Smooth muscle cell (in vitro differentiated cells): ENCODE results near the gene ACOX1. TPM values are rescaled to one million over a fixed set of nuclear protein-coding genes. Genes with fewer than 3 reads are reported as not detected.
A peak's percentile ranks its signal among the peaks of the same experiment; 100 is the strongest.

Experiments
- DNase-seq: peaks from one replicate; lab custom pipeline; 2025; ENCODE audit not compliant: unreplicated experiment; lab: John Stamatoyannopoulos, UW
- H2AFZ ChIP-seq: fragments of 200-600 bp; sonication (generic); 2 replicates; pipeline ENCODE4 v1.6.0; 2016; ENCODE audit warnings: antibody characterized with exemption, low read depth, mild to moderate bottlenecking
- H3F3A ChIP-seq: fragments of 200-600 bp; sonication (generic); 2 replicates; pipeline ENCODE4 v1.6.0; 2017; ENCODE audit warnings: antibody characterized with exemption, low read depth
- H3K27ac ChIP-seq: fragments of 200-600 bp; sonication (generic); 2 replicates; pipeline ENCODE4 v1.5.1; 2016; ENCODE audit warnings: low read depth, mild to moderate bottlenecking
- H3K27me3 ChIP-seq: fragments of 200-600 bp; sonication (generic); 2 replicates; pipeline ENCODE4 v1.6.1; 2016; ENCODE audit warnings: low read depth, mild to moderate bottlenecking
- H3K36me3 ChIP-seq: fragments of 200-600 bp; sonication (generic); 2 replicates; pipeline ENCODE4 v1.5.1; 2016; ENCODE audit warnings: low read depth
- H3K4me1 ChIP-seq: fragments of 200-600 bp; sonication (generic); 2 replicates; pipeline ENCODE4 v1.5.1; 2016; ENCODE audit warnings: low read depth
- H3K4me2 ChIP-seq: fragments of 200-600 bp; sonication (generic); 2 replicates; pipeline ENCODE4 v1.6.0; 2016; ENCODE audit warnings: mild to moderate bottlenecking
- H3K4me3 ChIP-seq: fragments of 200-600 bp; sonication (generic); 2 replicates; pipeline ENCODE4 v1.5.1; 2016; ENCODE audit warnings: mild to moderate bottlenecking
- H3K79me2 ChIP-seq: fragments of 200-600 bp; sonication (generic); 2 replicates; pipeline ENCODE4 v1.6.0; 2016; ENCODE audit warnings: low read depth, mild to moderate bottlenecking
- H3K9ac ChIP-seq: fragments of 200-600 bp; sonication (generic); 2 replicates; pipeline ENCODE4 v1.6.0; 2016; ENCODE audit warnings: low read depth
- H3K9me3 ChIP-seq: fragments of 200-600 bp; sonication (generic); replicated peaks from 2 replicates; pipeline ENCODE4 v1.5.1; 2016; ENCODE audit warnings: low read depth
- H4K20me1 ChIP-seq: fragments of 200-600 bp; sonication (generic); 2 replicates; pipeline ENCODE4 v1.6.0; 2016; ENCODE audit warnings: low read depth
- WGBS: methylation state at CpG from one replicate; pipeline ENCODE4 v1.1.7; 2016; ENCODE audit warnings: low lambda C conversion rate; 5-methylcytosine and 5-hydroxymethylcytosine counted together
- polyA plus RNA-seq: library from polyadenylated mRNA; unstranded; fragments of >200 nt; fragmentation: Nextera tagmentation; extraction: Ambion mirVana; gene quantifications from 2 replicates; pipeline ENCODE4 v1.2.1, GENCODE V29; 2016
- total RNA-seq: library from RNA; depleted of rRNA; stranded (reverse); fragments of >200 nt; gene quantifications from 2 replicates; pipeline ENCODE4 v1.2.3, GENCODE V29; 2014
- TF ChIP-seq, protein P1 (sequence below): fragments of 200-600 bp; sonication (generic); IDR thresholded peaks from 2 replicates; pipeline ENCODE4 v1.5.1; 2017; ENCODE audit warnings: borderline replicate concordance, mild to moderate bottlenecking, antibody characterized with exemption; ENCODE audit not compliant: insufficient read depth, poor library complexity, severe bottlenecking

Gene ACOX1
- total and polyA plus RNA-seq, 2 experiments from 2014 or later: 25.9 to 35.3 TPM

DNA sequence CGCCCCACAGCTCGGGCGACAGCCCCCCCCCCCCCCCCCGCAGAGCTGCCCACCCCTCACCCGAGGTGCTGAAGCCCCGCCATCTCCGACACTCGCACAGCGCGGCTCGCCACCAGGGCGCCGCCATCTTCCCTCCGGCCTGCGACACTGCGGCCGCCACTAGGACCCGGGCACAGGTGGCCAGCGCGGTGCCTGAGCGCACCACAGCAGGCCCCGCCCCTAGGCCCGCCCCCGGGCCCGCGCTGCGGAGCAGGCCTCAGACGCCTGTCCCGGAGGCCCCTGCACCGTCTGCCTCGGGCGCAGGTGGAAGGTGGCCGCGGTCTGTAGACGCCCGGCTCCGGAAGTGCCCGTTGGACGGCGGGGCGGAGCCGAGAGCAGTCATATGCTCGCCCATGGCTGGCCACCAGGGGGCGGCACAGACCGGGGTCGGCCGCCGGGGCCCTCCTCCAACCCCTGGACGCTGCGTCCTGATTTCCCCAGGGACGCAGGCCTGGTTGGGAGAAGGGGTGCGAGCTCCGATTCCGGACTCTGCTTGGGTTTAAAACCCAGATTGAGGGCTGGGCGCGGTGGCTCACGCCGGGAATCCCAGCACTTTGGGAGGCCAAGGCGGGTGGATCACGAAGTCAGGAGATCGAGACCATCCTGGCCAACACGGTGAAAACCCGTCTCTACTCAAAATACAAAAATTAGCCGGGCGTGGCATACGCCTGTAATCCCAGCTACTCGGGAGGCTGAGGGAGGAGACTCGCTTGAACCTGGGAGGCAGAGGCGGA lies 74.0 kb downstream of the ACOX1 start, which contains the start of gene MRPL38:
Gene MRPL38, minus strand, starts transcription at position 136 of the 773 bp plus-strand sequence. Its CDS starts 9 bp downstream, at position 127.
- H3K4me2 ChIP-seq: peak within 1 kb of the TSS; percentile 96
- peak within 1 kb of the TSS; percentile 94 for H3K4me3 ChIP-seq
- H3K27me3 ChIP-seq: no peaks in the 10 kb centered on the region
- 6% methylated on average over 60 of the region's 69 CpGs for WGBS
- H3F3A ChIP-seq: peaks cover 4% of the 10 kb centered on the region
- peak; percentile 79 for DNase-seq
- H2AFZ ChIP-seq: peak within 1 kb of the TSS; percentile 88
- no peaks in the 10 kb centered on the region for H4K20me1 ChIP-seq
- H3K79me2 ChIP-seq: peaks cover 7% of the 10 kb centered on the region
- peaks cover 9% of the 10 kb centered on the region for H3K4me1 ChIP-seq
- peak within 1 kb of the TSS; percentile 27 for H3K27ac ChIP-seq
- TF ChIP-seq, protein P1, sequence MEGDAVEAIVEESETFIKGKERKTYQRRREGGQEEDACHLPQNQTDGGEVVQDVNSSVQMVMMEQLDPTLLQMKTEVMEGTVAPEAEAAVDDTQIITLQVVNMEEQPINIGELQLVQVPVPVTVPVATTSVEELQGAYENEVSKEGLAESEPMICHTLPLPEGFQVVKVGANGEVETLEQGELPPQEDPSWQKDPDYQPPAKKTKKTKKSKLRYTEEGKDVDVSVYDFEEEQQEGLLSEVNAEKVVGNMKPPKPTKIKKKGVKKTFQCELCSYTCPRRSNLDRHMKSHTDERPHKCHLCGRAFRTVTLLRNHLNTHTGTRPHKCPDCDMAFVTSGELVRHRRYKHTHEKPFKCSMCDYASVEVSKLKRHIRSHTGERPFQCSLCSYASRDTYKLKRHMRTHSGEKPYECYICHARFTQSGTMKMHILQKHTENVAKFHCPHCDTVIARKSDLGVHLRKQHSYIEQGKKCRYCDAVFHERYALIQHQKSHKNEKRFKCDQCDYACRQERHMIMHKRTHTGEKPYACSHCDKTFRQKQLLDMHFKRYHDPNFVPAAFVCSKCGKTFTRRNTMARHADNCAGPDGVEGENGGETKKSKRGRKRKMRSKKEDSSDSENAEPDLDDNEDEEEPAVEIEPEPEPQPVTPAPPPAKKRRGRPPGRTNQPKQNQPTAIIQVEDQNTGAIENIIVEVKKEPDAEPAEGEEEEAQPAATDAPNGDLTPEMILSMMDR: peak; percentile 100
- no peaks in the 10 kb centered on the region for H3K9me3 ChIP-seq
- peak within 1 kb of the TSS; percentile 86 for H3K9ac ChIP-seq
- no peaks in the 10 kb centered on the region for H3K36me3 ChIP-seq

DNA sequence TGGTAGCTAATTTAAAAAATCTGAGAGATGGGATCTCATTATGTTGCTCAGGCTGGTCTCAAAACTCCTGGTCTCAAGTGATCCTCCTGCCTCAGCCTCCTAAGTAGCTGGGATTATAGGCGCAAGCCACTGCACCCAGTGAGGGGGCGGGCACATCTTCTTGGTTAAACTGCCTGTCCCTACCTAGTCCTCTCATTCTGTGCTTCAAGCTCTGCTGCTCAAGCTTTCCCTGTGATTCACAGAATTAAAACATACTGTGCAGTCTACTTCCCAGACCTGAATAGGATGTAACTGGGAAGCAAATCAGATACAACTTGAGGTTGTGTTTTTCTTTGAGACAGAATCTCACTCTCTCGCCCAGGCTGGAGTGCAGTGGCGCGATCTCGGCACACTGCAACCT lies 76.6 kb downstream of the ACOX1 start:
- 96% methylated on average over 6 of the region's 6 CpGs for WGBS
- DNase-seq: no peak
- no peak overlapping the region for H3K4me3 ChIP-seq
- TF ChIP-seq, protein P1: no peak
- H3K79me2 ChIP-seq: peaks cover 7% of the 10 kb centered on the region
- no peak overlapping the region for H3K27ac ChIP-seq
- peaks cover 9% of the 10 kb centered on the region for H3K4me1 ChIP-seq
- H3K36me3 ChIP-seq: no peaks in the 10 kb centered on the region
- H3K9me3 ChIP-seq: no peaks in the 10 kb centered on the region
- no peaks in the 10 kb centered on the region for H4K20me1 ChIP-seq
- H3K9ac ChIP-seq: no peak overlapping the region
- no peak overlapping the region for H3K4me2 ChIP-seq
- H2AFZ ChIP-seq: no peak overlapping the region
- no peaks in the 10 kb centered on the region for H3K27me3 ChIP-seq
- H3F3A ChIP-seq: peaks cover 14% of the 10 kb centered on the region

DNA sequence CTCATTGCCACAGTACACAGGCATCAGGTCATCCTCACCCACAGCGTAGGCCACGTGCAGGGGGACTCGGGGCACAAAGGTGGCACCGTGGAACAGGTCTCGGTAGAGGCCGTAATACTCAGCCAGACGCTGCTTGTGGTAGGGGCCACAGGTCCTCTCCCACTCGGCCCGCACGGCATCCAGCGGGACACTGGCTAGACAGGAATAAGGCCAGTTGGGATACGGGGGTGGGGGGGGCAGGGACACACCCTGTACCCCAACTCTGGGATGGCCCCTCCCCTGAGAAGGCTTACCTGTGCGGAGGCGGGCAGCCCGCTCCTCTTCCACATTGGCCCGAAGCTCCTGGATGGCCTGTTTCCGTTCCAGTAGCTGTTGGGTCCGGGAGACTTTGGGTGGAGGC lies 77.2 kb downstream of the ACOX1 start:
- no peak for DNase-seq
- H4K20me1 ChIP-seq: no peaks in the 10 kb centered on the region
- 95% methylated on average over 18 of the region's 18 CpGs for WGBS
- no peaks in the 10 kb centered on the region for H3K27me3 ChIP-seq
- peaks cover 16% of the 10 kb centered on the region for H3F3A ChIP-seq
- H3K9ac ChIP-seq: no peak overlapping the region
- no peak overlapping the region for H3K4me3 ChIP-seq
- H3K4me1 ChIP-seq: peaks cover 9% of the 10 kb centered on the region
- no peak overlapping the region for H3K27ac ChIP-seq
- H3K79me2 ChIP-seq: peaks cover 7% of the 10 kb centered on the region
- no peaks in the 10 kb centered on the region for H3K36me3 ChIP-seq
- no peaks in the 10 kb centered on the region for H3K9me3 ChIP-seq
- no peak overlapping the region for H3K4me2 ChIP-seq
- H2AFZ ChIP-seq: no peak overlapping the region
- TF ChIP-seq, protein P1: no peak
